Astrocyte (in vitro differentiated cells and primary cell): ENCODE data around the gene EPC2.

ENCODE experiments used
- CTCF ChIP-seq: IDR thresholded peaks from 2 replicates; pipeline ENCODE4 v1.5.1; 2011; ENCODE audit warnings: low read depth, mild to moderate bottlenecking, inconsistent platforms, low read length, moderate library complexity; ENCODE audit not compliant: insufficient read depth
- EZH2 ChIP-seq: IDR thresholded peaks from 2 replicates; pipeline ENCODE4 v1.6.1; 2012; ENCODE audit warnings: mild to moderate bottlenecking, low read length, inconsistent platforms; ENCODE audit not compliant: insufficient read depth

DNA sequence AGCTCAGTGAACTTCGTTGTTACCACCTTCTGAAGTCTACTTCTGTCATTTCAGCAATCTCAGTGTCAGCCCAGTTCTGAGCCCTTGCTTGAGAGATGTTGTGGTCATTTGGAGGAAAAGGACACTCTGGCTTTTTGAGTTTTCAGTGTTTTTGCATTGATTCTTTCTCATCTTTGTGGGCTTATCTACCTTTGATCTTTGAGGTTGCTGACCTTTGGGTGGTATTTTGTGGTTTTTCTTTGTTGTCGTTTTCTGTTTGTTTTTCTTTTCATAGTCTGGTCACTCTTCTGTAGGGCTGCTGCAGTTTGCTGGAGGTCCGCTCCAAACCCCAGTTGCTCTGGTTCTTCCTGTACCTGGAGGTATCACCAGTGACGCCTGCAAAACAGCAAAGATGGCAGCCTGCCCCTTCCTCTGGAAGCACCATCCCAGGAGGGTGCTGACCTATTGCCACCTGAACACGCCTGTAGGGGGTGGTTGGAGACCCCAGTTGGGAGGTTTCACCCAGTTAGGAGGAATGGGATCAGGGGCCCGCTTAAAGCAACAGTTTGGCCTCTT, 74.7 kb downstream of the EPC2 start:
- TF ChIP-seq CTCF (no peak), EZH2 (no peak)
